ENCODE measurements around the gene LAD1. TPM values are rescaled to one million over a fixed set of nuclear protein-coding genes. Genes with fewer than 3 reads are reported as not detected.
A peak's percentile ranks its signal among the peaks of the same experiment; 100 is the strongest.

The LAD1 gene
- total and polyA plus RNA-seq, 9 of the 15 experiments (the other 6 are each of a cell fraction or from before 2014, with no cell fraction given), result 0.31 TPM; not detected in 8

- peak; percentile 64 to 74 (median 73) for TF ChIP-seq CTCF (IDR thresholded peaks at IDR 0.05 in 2 of 3, conservative IDR thresholded peaks at IDR 0.05 in 1 of 3; ENCODE audit: insufficient read depth in 2 of 3, low read depth in 1 of 3, low read length in 3 of 3)
These were observed 52.7 kb downstream of the LAD1 start (continued) for GRCh38 chr1:201346337-201346939.

- no peak for ATAC-seq
- no TSS peak for BruUV-seq (replicated peaks)
- Histone ChIP-seq H3K27ac (ENCODE audit: extremely low read depth, low read depth, low read length) (no peak overlapping the region), H3K9me1 (ENCODE audit: control insufficient read depth, insufficient read depth, low read length) (no peaks in the 10 kb centered on the region), H2AFZ (ENCODE audit: low read depth, low read length) (no peak overlapping the region), H3K4me1 (replicated peaks in 1 of 2; ENCODE audit: control insufficient read depth in 2 of 2, insufficient read depth in 2 of 2, low read length in 2 of 2) (no peaks in the 10 kb centered on the region), H4K20me1 (replicated peaks; ENCODE audit: control insufficient read depth, insufficient read depth, low read length) (peaks cover 16% of the 10 kb centered on the region; the same call in 1 of the 2 replicates), H3K4me2 (ENCODE audit: insufficient read depth, low read length) (no peak overlapping the region), H3K36me3 (ENCODE audit: control insufficient read depth, insufficient read depth, low read length) (no peaks in the 10 kb centered on the region), H3K4me3 (no peak overlapping the region), H3K27me3 (ENCODE audit: control insufficient read depth in 2 of 2, insufficient read depth in 2 of 2, low read length in 2 of 2) (peaks cover 0 to 39% of the 10 kb centered on the region in 2 experiments; a peak in 2 of 5 replicates), H3K79me2 (ENCODE audit: control insufficient read depth, insufficient read depth, low read length) (no peaks in the 10 kb centered on the region), H3K9me3 (replicated peaks; ENCODE audit: control insufficient read depth, insufficient read depth, low read depth, low read length) (no peaks in the 10 kb centered on the region), H3K9ac (ENCODE audit: insufficient read depth in 1 of 2, low read depth in 2 of 2, low read length in 2 of 2) (no peak overlapping the region)
- ChIA-PET POLR2A (interaction anchor here (0.5 to 0.7 kb wide), 2 partner anchors 23 to 39 kb away, joined by 4 read pairs; no protein-coding TSS in a partner anchor), CTCF (ENCODE audit: low intra/inter-chr PET ratio) (no interaction called here)
- FAIRE-seq, result no peak
- under 1% methylated on average over 5 of the region's 5 CpGs for WGBS (ENCODE audit: insufficient coverage, low coverage, missing lambda C conversion rate)
- intact Hi-C loops (cut with micrococcal nuclease) (loop anchor here (5.0 kb wide), 1 partner anchor 93 kb away; no protein-coding TSS in a partner anchor), in situ Hi-C loops (cut with MboI) (no loop called here)
- DNase-seq (ENCODE audit: extremely low read depth in 1 of 4, low spot score in 3 of 4), result no peak
- no peak for TF ChIP-seq ZBTB9 (CRISPR knock-in tag; IDR thresholded peaks at IDR 0.05)
- no peak for TF ChIP-seq CC2D1A (IDR thresholded peaks at IDR 0.05)
- TF ChIP-seq ZNF174 (CRISPR knock-in tag; IDR thresholded peaks at IDR 0.05), result no peak
- TF ChIP-seq ZNF146 (CRISPR knock-in tag; IDR thresholded peaks at IDR 0.05; ENCODE audit: unreplicated experiment), result no peak
- no peak for TF ChIP-seq SLC30A9 (CRISPR knock-in tag; IDR thresholded peaks at IDR 0.05)
- TF ChIP-seq IFI16 (CRISPR knock-in tag; IDR thresholded peaks at IDR 0.05), result no peak
- TF ChIP-seq THRAP3 (IDR thresholded peaks at IDR 0.05; ENCODE audit: borderline replicate concordance), result no peak
- no peak for TF ChIP-seq CREB3L1 (IDR thresholded peaks at IDR 0.05; ENCODE audit: borderline replicate concordance, low read depth)
- no peak for TF ChIP-seq SMARCB1 (IDR thresholded peaks at IDR 0.05; ENCODE audit: insufficient read length, low read depth)
- no peak for TF ChIP-seq SMAD3 (CRISPR knock-in tag; conservative IDR thresholded peaks at IDR 0.05)
- no peak for TF ChIP-seq SRSF9 (IDR thresholded peaks at IDR 0.05; ENCODE audit: borderline replicate concordance, low read depth, low read length)
- no peak for TF ChIP-seq TOE1 (IDR thresholded peaks at IDR 0.05; ENCODE audit: borderline replicate concordance)
- no peak for TF ChIP-seq TOE1 (CRISPR knock-in tag; IDR thresholded peaks at IDR 0.05; ENCODE audit: borderline replicate concordance, low read depth)
- no peak for TF ChIP-seq KLF1 (tag; IDR thresholded peaks at IDR 0.05)
- no peak for TF ChIP-seq ATF7 (IDR thresholded peaks at IDR 0.05)
- TF ChIP-seq MTA3 (IDR thresholded peaks at IDR 0.05; ENCODE audit: borderline replicate concordance), result no peak
These were observed 54.1 kb downstream of the LAD1 start for GRCh38 chr1:201345081-201345355.

All from K562 (cell line).